Stromal cell of bone marrow (primary cell): ENCODE measurements around the gene NMRAL1.

Experiments
- DNase-seq: peaks from one replicate; pipeline ENCODE4 v3.0.0-alpha.2; 2012; ENCODE audit warnings: low read depth

The NMRAL1 gene

GRCh38 chr16:4426021-4426684 is 48.3 kb downstream of the NMRAL1 start:
- DNase-seq = no peak

- peak; percentile 90 for DNase-seq
These were observed 48.9 kb downstream of the NMRAL1 start, which contains the start of gene DNAJA3 for GRCh38 chr16:4425378-4426020. TSS of gene DNAJA3 (plus strand) at chr16:4425868. CDS start at chr16:4425882, 14 bp downstream.

- DNase-seq = no peak
These were observed 53.8 kb downstream of the NMRAL1 start for GRCh38 chr16:4420505-4421105.

- no peak for DNase-seq
These were observed 54.9 kb downstream of the NMRAL1 start for GRCh38 chr16:4419402-4419959.

- peak; percentile 77 for DNase-seq
These were observed 58.0 kb downstream of the NMRAL1 start, which contains the start of gene CORO7 for GRCh38 chr16:4416200-4417032. TSS of gene CORO7 (minus strand) at chr16:4416596. CDS start at chr16:4416518, 78 bp downstream.

GRCh38 chr16:4415538-4416199 is 58.8 kb downstream of the NMRAL1 start:
- DNase-seq = no peak

- DNase-seq = no peak
These were observed 60.1 kb downstream of the NMRAL1 start for GRCh38 chr16:4414187-4414917.

GRCh38 chr16:4412854-4413253 is 61.6 kb downstream of the NMRAL1 start:
- DNase-seq = no peak

- no peak for DNase-seq
These were observed 62.3 kb downstream of the NMRAL1 start for GRCh38 chr16:4412159-4412558.
